Stimulated activated CD4-positive, alpha-beta T cell treated with anti-CD3 and anti-CD28 coated beads, Interleukin-2, amount 100 ng/mL, for 24 hours (primary cell): ENCODE measurements around the gene SRRM1.
A peak's percentile ranks its signal among the peaks of the same experiment; 100 is the strongest.

Experiments used
- DNase-seq, 2 donors: peaks; one replicate each; pipeline ENCODE4 v3.0.0-alpha.2; 2020

The SRRM1 gene, protein sequence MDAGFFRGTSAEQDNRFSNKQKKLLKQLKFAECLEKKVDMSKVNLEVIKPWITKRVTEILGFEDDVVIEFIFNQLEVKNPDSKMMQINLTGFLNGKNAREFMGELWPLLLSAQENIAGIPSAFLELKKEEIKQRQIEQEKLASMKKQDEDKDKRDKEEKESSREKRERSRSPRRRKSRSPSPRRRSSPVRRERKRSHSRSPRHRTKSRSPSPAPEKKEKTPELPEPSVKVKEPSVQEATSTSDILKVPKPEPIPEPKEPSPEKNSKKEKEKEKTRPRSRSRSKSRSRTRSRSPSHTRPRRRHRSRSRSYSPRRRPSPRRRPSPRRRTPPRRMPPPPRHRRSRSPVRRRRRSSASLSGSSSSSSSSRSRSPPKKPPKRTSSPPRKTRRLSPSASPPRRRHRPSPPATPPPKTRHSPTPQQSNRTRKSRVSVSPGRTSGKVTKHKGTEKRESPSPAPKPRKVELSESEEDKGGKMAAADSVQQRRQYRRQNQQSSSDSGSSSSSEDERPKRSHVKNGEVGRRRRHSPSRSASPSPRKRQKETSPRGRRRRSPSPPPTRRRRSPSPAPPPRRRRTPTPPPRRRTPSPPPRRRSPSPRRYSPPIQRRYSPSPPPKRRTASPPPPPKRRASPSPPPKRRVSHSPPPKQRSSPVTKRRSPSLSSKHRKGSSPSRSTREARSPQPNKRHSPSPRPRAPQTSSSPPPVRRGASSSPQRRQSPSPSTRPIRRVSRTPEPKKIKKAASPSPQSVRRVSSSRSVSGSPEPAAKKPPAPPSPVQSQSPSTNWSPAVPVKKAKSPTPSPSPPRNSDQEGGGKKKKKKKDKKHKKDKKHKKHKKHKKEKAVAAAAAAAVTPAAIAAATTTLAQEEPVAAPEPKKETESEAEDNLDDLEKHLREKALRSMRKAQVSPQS

DNA sequence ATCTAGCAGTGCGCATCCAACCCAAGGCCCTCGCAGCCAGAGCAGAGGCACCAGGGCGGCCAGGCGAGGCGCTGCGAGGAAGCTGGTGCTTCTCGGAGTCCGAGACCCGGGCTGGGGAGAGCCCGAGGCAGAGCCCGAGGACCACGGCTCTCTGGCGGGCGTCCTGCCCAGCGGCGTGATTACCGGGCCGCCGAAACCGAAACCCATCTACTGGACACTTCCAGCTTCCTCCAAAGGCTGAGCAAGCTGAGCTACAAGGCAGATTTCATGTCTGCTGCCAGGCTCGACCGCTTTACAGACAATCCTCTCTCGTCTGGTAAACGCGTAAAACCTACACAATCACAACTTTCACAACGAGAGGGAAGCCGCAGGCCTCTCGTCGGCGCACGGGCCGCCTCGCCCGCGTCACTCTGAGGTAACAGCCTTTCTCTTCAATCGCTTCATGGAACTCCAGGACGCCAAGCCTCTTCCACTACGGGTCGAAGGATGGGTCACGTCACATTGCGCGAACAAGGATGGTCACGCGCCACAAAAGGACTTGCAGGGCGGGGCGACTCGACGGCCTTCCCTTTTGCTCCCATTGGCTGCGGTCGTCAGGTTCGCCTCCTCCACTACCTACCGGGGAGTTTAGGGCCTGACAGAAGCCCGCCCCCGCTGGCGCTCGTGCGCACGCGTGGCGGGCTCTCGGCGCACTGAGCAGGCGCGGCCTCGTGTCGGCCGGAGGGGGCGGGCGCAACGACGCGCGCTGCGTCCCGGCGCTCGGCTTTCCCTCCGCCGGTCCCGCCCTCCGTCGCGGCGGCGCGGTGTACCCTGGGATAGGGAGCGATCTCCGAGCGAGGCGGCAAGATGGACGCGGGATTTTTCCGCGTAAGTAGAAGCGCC is at the start of gene SRRM1:
Gene SRRM1 (plus strand): TSS at position 822 of the 882 bp plus-strand sequence. CDS start 25 bp downstream, at position 847.
- peak; percentile 97 to 98 for DNase-seq

DNA sequence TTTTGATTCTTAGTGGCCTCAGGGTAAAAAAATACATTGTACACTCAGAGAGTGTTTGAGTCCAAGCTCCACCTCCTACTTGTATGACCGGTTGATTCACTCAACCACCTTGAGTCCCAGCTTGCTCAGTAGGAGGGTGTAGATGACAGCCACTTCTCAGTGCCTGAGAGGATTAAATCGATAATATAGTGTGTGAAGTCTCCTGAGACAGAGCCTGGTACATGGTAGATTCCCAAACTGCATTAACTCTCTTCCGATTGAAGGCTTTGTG is 48.8 kb upstream of the SRRM1 start:
- DNase-seq = no peak

DNA sequence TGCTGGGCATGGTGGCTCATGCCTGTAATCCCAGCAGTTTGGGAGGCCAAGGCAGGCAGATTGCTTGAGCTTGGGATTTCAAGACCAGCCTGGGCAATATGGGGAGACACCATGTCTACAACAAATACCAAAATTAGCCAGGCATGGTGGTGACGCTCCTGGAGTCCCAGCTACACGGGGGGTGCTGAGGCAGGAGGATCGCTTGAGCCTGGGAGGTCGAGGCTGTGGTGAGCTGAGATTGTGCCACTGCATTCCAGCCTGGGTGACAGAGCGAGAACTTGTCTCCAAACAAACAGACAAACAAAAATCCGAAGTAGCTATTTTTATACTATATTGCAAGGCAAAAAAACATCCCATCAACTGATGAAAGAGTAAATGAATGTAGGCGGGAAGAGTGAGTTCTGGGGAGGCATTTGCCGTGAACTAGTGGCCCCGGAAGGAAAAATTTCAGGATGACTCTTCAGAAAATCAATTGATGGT is 46.7 kb upstream of the SRRM1 start:
- no peak for DNase-seq

DNA sequence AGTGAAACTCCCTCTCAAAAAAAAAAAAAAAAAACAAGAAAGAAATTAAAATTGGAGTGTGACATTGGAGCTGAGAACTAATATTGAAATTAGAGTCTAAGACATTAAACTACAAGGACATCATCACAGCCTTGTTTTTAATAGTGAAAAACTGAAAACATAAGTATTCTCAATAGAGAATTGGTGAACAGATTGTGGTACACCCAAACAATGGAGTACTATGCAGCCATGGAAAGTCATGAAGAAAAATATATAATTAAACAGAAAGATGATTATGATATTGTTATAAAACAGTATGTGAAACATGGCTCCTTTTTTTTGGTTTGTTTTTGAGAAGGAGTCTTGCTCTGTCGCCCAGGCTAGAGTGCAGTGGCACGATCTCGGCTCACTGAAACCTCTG is 43.8 kb upstream of the SRRM1 start:
- no peak for DNase-seq

DNA sequence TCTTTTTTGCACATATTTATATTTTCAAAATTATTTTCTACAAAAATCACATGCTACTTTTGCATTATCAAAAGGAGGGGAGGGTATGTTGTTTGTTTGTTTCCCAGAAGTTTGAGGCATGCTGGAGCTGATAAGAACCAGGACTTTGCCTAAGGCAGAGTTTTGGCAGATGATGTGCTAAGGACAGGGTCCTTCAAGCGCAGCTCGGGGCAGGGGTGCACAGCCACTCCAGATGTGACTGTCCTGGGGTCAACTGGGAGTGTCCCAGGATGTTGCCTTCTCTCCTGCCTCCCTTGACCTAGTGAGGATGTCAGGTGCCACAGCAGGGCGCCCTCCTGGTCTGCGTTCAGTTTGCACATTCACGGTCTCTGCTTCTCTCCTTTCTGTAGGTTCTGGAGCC is 42.6 kb upstream of the SRRM1 start:
- no peak for DNase-seq

DNA sequence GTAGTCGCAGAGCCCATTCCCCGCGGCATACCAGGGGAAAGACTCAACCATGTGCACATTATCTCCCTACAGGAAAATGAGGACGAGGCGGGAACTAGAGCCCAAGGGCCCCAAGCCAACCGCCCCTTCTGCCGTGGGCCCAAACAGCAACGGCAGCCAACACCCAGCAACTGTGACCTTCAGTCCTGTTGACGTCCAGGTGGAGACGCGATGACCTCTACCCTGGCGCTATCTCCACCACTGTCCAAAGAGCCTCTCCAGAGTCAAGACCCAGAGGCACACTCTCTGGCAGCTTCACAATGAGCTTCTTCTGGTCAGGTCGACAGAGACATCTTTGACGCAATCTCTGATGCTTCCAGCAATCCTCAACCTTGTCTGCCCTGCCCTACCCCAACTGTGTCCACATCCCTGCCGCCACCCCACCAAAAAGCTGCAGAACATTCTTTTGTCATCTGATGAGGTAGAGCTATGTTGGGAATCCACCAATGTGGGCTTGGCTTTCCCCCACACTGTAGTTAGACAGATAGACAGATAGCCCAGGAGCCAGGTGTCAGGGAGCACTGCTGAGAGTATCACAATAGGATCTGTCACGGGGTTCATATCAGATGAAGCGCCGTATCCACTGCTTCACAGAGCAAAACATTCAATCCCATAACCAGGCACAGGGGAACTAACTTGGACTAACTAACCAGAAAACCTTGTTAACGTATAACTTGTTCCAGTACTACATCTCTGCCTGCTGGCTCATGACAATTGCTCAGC is 37.4 kb upstream of the SRRM1 start:
- no peak for DNase-seq

DNA sequence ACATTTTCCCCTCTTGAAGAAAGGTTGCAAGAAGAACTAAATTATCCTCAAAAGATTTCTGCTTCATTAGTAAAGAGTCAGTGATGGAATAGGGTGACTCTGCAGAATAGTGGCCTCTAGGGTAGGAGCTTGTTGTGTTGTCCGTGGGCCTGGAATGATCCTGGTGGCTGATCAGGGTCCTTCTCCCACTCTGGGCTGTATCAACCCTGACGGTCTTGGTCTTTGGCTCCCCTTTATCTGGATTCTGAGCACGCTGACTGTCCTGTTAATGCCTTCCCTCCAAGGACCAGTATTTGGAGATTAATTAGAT is 36.9 kb upstream of the SRRM1 start:
- DNase-seq = no peak

DNA sequence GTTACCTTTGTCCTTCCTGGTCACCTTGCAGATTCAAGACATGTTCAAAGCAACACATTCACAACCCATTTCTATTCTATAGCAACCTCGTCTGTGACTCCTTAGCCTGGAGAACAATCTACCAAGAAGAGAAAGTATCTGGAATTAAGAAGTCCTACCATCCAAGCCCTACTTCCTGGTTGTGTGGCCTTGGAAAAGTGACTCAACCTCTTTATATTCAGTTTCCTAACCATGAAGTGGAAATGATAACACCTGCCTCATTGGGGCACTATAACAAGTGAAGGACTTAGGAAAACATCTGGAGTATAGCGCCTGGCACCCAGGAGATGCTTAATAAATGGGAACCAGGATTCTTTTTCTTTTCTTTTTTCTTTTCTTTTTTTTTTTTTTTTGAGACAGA is 36.5 kb upstream of the SRRM1 start:
- DNase-seq = no peak

DNA sequence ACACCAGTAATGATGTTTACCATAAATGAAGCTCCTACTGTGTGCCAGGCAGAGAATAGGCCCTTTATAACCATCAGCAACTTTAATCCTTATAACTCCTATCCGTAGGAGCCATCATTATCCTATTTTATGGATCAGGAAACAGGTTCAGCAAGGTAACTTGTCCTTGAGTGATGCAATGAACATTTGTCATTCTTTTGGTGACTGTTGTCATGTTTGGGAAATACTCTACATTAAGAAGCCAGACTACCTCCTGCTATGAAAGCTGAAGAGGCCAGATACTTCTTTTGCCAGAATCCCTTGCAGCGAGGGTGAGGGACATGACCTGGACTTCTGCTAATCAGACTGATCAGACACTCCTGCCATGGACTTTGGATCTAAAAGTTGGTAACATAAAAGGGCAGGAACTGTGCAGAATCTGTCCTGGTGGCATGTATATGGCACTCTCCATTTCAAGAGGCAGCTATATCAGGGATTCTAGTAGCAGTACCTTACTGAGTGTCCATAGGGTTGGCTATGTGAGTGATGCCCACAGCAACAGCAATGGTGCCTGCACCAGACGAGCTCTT is 33.1 kb upstream of the SRRM1 start:
- DNase-seq = no peak

DNA sequence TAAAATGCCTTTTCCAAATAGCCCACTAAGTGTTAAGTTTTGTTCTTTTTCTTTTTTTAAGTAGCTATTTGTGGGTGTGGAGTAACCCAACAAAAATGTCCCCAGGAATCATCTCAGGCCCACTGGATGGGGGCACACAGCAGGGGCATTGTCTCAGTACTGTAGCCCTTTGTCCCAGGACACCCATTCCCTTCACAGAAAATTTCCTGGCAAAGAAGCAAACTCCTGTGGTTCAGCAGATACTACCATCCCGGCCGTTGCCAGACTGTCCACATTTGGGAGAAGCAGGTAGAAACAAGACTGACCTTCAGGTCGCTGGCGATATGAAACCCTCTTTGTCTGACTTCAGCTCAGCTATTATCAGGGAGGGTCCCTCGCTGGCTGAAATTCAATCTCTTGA is 23.7 kb upstream of the SRRM1 start:
- DNase-seq = no peak

DNA sequence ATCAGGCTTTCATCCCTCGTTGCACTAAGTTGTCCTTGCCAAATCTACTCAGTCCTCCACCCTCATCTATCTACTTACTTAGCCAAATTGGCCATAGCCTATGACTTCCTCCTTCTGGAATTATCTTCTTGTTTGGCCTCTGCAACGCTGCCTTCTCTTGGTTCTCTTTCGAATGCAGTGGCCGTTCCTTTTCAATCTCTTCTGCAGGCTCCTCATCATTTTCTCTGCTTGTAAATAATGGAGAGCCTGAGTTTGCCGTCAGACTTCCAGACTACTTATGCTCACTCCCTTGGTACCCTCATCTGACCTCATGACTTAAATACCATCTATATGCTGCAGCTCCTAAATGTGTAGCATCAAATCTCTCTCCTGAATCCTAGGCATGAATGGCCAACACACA is 22.4 kb upstream of the SRRM1 start:
- no peak for DNase-seq

DNA sequence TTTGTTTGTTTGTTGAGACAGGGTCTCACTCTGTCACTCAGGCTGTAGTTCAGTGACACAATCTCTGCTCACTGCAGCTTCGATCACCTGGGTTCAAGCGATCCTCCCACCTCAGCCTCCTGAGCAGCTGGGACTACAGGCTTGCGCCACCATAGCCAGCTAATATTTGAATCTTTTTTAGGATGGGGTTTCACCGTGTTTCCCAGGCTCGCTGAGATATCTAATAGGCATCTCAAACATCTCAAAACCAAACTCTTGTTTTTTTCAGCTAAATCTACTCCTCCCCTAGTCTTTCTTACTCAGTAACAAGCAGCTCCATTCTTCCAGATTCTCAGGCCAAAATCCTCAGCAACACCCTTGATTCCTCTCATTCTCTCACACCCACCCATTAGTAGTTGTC is 22.0 kb upstream of the SRRM1 start:
- DNase-seq = no peak

DNA sequence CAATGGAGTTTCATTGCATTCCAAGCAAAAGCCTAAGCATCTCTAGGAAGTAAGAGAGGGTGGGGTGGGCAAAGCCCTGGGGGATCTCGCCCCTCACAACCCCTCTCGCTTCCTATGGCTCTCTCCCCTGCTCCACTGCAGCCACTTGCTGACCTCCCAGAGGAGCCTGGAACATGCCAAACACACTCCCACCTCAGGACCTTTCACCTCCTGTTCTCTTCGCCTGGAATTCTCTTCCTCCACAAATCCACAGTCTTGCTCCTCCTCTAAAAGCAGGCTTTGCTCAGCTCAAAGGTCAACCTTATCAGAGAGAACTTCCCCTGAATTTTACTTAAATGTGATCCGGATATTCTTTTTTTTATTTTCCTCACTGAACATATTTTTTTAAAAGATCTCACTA is 20.9 kb upstream of the SRRM1 start:
- no peak for DNase-seq

DNA sequence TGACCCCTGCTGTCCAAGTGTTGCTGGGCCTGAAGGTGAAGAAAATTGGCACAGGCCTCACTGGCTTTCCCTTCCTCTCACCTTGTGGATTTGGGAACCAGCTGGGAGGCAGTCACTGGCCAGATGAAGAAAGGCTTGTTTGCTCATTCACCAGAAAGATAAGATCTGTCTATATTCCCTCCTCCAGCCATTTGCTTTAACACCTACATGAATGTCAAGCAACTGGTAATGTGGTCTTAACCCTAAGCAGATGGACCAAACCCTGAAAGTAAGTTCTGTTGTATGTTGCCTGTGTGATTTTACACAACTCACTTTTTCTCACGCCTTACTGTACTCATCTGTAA is 10.3 kb upstream of the SRRM1 start:
- DNase-seq = no peak

DNA sequence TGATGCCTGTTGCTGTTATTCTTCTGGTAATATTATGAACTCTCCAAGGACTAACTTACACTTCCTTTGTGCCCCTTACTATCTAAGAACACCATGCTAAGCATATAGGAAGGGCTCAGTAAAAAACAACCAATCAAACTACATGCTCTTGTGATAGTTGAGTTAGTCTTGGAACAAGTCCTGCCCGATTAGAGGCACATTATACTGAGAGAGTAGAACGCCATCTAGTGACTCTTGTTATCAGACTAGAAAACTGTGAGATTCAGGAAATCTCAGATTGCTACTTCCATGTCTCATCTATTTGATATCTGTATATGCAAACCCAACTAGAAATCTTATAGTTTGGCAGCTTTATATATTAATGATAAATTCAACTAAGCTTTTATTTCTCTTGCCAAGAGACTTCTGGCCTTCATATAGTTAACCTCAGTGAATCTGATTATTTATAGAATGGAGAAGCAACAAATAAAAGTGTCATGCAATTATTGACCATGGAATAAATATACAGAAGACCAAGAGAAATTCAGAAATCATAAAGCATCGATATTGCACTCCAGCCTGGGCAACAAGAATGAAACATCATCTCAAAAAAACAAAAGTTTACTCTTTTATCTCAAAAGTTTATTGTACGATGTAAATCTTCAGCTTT is 7.8 kb upstream of the SRRM1 start:
- DNase-seq = no peak

DNA sequence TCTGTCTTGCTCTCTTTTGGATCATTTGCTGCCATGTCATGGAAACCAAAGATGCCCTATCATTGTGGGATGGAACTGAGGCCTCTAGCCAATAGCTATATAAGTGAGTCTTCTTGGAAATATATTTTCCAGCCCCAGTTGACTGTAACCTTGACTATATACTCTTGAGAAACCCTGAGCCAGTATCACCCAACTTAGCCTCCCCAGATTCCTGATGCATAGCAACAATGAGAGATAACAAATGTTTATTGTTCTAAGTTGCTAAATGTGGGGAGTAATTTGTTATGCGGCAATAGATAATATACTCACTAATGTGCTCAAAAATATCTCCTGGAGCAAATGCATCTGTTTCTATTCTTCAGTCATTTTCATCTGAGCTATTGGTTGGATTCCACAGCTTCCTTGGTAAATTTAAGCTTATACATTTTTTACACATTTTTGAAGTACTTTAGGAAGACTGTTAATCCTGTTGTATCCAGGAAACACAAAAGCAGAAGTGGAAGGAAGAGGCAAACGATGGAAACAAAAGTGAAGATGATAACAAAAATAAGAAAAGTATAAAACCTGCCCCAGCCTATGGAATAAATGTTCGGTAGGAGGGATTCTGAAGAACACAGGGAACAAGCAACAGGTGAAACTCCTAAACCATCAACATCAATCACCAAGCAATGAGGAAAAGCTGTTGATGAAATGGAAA is 6.3 kb upstream of the SRRM1 start:
- DNase-seq = no peak

DNA sequence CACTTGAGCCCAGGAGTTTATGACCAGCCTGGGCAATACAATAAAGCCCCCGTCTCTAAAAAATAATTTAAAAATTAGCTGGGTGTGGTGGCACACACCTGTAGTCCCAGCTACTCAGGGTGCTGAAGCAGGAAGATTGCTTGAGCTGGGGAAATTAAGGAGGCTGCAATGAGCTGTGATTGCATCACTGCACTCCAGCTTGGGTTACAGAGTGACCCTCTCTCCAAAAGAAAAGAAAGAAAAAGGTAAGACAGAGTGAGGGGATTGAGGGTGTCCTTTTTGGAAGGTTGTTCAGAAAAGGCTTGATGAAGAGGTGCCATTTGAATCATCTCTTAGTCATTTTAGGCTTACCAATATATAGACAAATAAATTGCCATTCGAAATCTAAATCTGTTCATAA is 4.0 kb upstream of the SRRM1 start:
- no peak for DNase-seq

DNA sequence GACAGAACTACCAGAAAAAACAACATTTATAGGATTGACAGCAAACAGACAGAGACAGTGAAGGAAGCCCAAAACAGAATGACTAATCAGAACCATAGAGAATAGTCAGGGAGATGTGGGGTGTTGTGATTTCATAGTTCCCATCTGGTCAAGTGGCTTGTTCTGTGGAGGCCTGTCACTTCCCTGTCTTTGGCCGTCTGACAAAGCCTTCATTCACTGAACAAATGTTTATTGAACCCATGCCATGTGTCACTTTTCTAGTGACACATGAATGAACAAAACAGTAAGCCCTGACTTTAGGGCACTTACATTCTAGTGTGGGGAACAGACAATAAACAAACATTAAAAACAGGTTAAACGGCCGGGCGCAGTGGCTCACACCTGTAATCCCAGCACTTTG is 3.2 kb upstream of the SRRM1 start:
- no peak for DNase-seq

DNA sequence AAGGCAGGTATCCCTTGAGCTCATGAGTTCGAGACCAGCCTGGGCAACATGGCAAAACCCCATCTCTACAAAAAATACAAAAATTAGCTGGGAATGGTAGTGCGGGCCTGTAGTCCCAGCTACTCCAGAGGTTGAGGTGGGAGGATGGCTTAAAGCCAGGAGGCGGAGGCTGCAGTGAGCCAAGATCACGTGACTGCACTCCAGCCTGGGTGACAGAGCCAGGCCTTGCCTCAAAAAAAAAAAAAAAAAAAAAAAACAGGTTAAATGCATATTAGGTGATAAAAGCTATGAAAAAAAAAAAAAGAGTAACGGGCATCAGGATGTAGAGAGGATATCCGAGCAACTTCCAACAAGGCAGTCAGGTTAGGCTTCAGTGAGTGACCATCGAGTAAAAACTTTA is 2.8 kb upstream of the SRRM1 start:
- DNase-seq = no peak

DNA sequence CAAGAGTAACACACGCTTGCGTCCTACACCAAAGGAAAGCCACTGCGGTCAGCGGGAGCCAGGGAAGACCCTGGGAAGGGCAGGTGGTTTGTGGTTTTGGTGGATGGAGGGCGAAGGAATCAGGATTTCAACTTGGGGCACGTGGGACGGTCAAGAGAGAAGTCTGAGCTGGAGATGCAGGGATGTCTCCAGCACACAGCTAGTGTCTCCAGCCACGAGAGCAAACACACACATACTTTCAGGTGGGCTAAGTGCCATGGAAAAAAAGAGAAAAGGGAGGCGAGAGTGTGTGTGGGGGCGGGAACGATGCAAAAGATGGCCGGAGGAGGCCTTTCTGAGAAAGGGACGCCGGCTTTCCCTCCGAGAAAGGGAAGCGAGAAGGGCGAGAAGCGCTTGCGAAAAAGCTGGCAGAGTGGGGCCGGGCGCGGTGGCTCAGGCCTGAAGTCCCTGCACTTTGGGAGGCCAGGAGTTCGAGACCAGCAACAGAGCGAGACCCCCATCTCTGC is 1.4 kb upstream of the SRRM1 start:
- DNase-seq = peak; percentile 46 to 55
